Inflammatory macrophage (primary cell): ENCODE measurements around the gene HEPN1.

Experiments used
- DNase-seq, 2 donors: peaks; one replicate each; pipeline ENCODE4 v3.0.0-alpha.2; 2020 to 2022

HEPN1 gene

GRCh38 chr11:124884869-124885479, 34.1 kb upstream of the HEPN1 start:
- DNase-seq: no peak

- DNase-seq: no peak
Measured at GRCh38 chr11:124886476-124886875, 32.6 kb upstream of the HEPN1 start.

GRCh38 chr11:124886978-124887666, 31.9 kb upstream of the HEPN1 start:
- DNase-seq: no peak

- no peak for DNase-seq
Measured at GRCh38 chr11:124887667-124888013, 31.4 kb upstream of the HEPN1 start.

GRCh38 chr11:124889191-124890091, 29.6 kb upstream of the HEPN1 start:
- peak; percentile 46 to 58 for DNase-seq

- DNase-seq: no peak
Measured at GRCh38 chr11:124890151-124890550, 28.9 kb upstream of the HEPN1 start.

- DNase-seq: no peak
Measured at GRCh38 chr11:124890683-124891372, 28.2 kb upstream of the HEPN1 start.

- DNase-seq: no peak
Measured at GRCh38 chr11:124891373-124891861, 27.6 kb upstream of the HEPN1 start.

GRCh38 chr11:124892146-124892545, 26.9 kb upstream of the HEPN1 start:
- no peak for DNase-seq

- DNase-seq: peak; percentile 43 to 61
Measured at GRCh38 chr11:124892750-124893454, 26.1 kb upstream of the HEPN1 start.

- DNase-seq: no peak
Measured at GRCh38 chr11:124893781-124894401, 25.2 kb upstream of the HEPN1 start.

GRCh38 chr11:124894606-124895430, 24.2 kb upstream of the HEPN1 start:
- DNase-seq: no peak

GRCh38 chr11:124895471-124895971, 23.5 kb upstream of the HEPN1 start:
- DNase-seq: no peak

- DNase-seq: no peak
Measured at GRCh38 chr11:124896071-124896750, 22.8 kb upstream of the HEPN1 start.

GRCh38 chr11:124896821-124897391, 22.1 kb upstream of the HEPN1 start:
- no peak for DNase-seq

- peak in 1 of 2 donors; percentile 32 for DNase-seq
Measured at GRCh38 chr11:124897674-124898262, 21.3 kb upstream of the HEPN1 start, which contains the start of gene ROBO4. TSS of gene ROBO4 (minus strand) at chr11:124897865. CDS start at chr11:124897795, 70 bp downstream.

GRCh38 chr11:124898263-124898680, 20.8 kb upstream of the HEPN1 start:
- DNase-seq: no peak

- no peak for DNase-seq
Measured at GRCh38 chr11:124898711-124899110, 20.3 kb upstream of the HEPN1 start.
